Stimulated activated CD4-positive, alpha-beta T cell treated with anti-CD3 and anti-CD28 coated beads, Interleukin-4, amount 100 ng/mL, for 4 hours (primary cell): ENCODE results near the gene RAX2.
"Not testable (repeated sequence)": the region's sequence is repeated elsewhere in the genome, so short reads cannot be mapped to it uniquely, and the experiment has no call there.

ENCODE experiments used
- DNase-seq, 2 experiments: peaks; one replicate each; pipeline ENCODE4 v3.0.0-alpha.2; 2020

RAX2 gene

DNA sequence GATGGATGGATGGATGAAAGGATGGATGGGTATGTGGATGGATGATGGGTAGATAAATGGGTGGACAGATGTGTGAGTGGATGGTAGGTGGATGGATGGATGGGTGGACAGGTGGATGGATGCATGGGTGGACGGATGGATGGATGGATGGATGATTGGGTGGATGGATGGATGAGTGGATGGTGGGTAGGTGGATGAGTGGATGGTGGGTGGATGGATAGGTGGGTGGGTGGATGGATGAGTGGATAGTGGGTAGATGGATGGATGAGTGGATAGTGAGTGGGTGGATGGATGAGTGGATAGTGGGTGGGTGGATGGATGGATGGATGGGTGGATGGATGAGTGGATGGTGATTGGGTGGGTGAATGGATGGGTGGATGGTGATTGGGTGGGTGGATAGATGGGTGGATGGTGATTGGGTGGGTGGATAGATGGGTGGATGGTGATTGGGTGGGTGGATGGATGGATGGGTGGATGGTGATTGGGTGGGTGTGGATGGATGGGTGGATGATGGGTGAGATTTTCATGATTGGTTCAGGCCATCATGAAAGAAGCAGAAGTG is 4.5 kb upstream of the RAX2 start:
- no peak for DNase-seq

DNA sequence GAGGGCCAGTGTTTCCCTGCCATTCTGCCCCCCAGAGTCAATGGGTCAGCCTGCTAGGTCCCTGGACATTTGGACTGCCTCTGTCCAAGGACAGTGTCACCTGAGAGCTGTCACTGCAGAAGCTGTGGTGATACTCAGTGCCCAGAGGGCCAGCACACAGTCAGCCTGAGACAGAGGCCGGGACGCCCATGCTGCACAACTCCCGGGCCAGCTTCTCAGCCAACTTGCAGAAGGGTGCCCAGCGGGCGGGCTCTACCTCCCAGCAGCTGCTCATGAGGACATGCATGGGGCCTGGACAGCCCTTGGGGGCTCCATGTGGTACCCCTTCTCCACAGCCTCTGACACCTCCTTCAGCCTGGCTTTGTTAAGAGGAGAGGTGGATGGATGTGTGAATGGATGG is 3.8 kb upstream of the RAX2 start:
- no peak for DNase-seq

DNA sequence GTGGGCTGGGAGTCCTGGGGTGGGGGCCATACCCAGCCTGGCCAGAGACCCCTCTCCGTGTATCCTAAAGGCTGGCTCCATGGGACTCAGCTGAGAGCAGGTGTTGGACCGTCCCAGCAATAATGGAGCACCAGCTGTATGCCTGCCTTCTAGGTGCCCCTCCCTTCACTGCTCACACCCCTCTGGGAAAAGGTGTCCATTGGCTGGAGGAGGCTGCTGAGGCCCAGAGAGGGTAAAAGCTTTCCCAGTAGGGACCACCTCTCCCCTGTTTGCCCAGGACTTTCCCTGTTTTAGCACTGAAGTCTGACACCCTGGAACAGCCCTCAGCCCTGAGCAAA is 3.3 kb upstream of the RAX2 start:
- no peak for DNase-seq

DNA sequence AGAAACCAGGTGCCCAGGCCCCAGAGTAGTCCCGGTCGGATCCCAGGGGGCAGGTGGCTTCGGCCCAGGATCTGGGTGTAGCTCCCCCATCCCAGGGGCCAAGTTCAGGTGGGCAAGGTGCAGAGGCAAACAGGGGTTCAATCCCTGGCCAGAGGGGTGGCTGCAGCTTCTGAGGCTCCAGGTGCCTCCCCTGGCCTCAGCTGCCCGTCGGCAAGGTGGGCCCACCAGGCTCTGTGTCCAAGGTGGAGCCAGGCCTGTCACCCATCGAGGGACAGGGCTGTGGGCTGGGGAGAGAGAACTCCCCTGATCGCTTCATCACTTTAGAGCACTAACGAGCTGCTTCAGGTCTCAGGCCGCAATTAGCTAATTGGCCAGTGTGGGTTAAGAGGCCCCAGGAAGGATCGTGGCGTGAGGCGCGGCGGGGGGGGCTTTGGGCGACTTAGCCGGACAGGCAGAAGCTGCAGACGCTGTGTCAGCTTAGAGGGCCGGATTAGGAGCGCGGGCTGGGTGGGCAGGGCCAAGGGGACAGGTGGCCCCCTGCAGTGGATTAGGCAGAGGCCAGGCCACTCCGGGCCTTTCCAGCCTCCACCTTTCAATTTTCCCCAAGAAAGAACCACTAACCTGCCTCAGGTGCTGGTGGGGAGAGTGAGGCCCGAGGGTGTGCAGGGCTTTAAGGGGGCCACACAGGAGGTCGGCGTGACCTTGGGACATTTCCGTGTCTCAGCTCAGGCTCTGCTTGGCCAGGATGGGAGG is 2.8 kb upstream of the RAX2 start:
- no peak for DNase-seq

DNA sequence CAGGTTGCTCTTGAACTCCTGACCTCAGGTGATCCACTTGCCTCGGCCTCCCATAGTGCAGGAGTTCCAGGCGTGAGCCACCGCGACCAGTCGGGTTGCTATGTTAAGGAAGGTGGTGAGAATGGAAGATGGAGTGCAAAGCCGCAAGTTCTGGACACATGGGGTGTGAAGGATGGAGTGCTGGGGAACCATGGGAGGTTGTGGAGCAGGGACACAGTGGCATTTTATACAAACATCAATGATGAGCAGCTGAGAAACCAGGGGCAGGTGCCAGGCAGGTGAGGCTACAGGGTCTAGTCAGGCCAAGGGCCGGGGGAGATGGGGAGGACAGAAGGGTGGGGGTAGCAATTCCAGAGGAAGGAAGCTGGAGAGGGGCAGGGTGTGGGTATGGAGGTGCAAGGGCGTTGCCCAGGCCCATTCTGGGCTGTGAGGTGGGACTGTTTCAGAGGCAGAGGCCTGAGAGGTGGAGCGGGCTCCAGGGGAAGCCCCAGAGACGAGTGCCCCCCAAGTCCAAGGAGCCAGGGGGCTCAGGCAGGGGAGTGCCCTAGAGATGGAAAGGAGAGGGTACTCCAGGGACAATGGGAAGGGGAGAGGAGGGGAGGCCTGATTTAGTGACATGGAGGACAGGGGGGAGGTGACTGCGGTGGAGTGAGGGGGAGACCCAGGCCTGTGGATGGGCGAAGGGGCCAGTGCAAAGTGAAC is 1.9 kb upstream of the RAX2 start:
- no peak for DNase-seq

DNA sequence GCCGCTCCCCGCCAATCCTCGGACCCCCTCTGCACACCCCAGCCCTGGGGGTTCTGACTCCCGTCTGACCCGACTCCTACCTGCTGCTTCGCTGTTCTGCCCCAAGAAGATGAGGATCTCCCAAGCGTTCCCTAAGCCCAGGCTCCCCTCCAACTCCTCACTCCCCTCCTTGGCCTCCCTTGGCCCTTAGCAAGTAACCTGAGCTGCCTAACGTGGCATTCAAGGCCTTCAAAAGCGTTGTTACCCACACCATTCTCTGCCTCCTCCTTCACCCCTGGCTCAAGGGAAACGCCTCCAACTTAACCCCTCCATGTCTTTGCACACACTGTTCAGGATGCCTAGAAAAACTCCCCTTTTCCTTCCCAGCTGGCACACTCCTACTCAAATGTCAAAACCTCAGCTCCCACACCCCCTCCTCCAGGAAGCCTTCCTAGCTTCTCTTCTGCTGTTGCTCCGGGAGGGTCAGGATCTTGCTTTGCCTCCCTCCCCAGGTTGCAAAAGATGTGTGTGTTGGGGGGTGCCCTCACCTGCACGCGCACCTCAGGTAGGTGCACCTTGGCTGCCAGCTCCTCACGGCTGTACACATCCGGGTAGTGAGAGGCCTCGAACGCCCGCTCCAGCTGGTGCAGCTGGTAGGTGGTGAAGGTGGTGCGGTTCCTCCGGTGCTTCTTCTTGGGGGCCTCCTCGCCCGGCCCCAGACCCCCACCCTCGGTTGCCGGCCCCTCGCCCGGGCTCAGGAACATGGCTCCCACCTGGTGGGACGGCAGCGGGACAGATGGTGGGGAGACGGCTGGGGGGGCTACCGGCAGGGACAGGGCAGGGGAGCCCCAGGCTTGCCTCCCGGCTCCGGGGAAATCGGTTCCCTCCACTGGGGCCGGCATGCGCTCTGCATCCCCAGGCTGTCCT is 775 bp downstream of the RAX2 start:
- no peak for DNase-seq

DNA sequence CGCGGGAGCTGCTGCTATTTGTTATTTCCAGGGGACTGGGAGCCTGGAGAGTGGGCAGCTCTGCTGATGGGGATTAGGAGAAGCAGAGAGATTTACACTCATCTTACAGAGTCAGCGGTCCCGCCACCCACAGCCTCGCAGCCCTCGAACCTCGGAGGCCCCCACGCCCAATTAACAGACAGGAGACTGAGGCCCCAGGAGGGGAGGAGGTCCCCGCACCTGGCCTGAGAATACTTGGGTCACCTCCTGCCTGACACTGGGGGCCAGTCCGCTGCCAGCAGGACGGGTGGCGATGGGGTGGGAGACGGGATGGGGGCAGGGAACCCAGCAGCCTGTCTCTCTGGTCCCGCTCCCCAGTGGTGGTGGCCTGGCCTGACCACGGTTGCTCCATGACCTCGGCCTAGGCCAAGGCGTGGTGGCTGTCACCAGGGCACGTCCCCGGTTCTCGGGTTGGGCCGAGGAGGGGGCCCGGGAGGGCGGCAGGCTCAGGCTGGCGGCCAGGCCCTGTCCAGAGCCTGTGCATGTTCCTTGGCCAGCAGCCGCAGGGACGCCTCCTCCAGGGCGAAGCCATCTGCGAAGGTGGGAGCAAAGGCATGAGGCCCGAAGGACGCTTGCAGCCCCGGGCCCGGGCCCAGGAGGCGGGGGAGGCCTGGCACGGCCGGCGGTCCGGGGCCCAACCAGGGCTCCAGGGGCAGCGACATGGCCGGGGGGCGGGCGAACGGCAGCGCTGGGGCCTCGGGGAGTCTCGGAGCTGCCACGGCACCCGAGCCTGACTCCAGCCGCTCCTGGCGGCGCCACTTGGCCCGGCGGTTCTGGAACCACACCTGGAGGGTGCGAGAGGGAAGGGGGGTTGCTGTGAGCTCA is 1.7 kb downstream of the RAX2 start:
- DNase-seq, result no peak

DNA sequence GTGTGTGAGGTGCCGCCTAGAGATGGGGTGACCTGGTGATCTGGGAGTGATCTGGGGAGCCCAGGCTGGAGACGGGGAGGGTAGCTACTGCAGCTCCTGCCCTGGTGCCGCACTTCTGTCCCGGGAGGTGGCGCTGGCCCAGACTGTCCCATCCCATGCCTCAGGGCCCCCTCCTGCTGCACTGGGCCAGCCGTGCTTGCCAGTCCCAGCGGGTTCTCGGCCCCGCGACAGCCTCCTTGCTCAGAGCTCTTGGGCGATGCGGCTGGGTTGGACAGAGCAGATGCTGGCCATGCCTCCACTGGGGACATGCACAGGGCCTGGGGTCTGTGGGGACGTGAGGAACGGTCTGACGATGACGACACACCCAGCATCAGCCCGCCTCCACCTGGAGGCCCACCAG is 2.5 kb downstream of the RAX2 start:
- no peak for DNase-seq

DNA sequence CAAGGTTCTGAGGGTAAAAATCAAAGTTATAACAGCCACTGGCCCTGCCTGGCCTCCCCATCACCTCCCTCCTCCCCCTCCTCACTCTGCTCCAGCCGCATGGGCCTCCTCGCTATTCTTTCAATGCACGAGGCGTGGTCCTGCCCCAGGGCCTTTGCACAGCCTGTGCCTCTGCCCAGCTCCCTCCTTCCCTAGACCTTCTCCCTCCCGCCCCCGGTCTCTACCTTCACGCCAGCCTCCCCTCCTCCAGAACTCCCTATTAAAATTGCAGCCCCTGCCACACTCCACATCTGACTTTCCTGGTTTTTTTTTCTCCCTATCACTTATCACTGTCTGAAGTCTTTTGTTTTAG is 3.3 kb downstream of the RAX2 start:
- no peak for DNase-seq

DNA sequence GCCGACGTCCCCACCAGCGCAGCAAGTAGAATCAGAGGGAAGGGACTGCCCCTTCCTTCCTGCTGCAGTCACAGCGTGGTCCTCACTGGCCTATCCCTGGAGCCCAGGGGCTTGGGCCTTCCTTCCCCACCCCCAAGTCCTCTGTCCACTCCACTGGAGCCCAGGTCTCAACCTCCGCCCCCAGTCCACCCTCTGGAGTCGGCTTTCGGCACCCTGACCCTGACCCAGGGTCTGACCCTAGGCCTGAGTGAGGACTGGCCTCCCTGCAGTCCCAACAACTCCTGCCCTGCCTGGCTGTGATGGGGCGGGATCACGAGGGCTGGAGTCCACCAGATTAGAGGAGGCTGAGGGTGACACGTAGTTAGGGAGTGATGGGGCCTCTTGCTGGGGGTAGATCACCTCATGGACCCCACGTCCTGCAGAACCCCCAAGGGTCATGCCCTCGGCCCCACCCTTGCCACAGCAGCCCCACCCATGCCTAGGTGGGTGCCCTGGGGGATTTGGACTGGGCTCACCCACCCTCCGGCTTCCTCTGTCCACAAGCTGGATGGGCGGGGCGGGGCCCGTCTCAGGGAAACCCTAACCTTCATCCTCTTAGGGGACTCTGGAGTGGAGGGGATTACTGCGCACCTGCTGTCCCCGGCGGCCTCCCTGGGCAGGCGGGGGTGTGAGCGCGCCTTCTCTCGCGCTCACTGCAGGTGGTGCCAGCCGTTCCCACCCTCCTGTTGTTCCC is 3.8 kb downstream of the RAX2 start:
- no peak for DNase-seq

DNA sequence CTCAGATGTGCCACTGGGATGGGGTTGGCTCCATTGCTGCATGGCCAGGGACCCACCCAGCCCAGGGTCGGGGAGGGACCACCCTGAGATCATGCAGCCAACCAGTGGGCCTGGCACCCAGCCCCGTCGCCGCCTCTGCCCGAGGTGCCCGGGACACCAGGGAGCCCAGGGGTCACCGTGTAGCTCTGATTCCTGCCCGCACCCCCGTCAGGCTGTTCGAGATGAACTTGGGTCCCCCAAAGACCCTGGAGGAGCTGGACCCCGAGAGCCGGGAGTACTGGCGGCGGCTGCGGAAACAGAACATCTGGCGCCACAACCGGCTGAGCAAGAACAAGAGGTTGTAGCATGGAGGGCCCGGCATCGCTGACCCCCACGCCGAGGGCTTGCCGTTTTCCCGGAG is 5.0 kb downstream of the RAX2 start:
- DNase-seq, result no peak

DNA sequence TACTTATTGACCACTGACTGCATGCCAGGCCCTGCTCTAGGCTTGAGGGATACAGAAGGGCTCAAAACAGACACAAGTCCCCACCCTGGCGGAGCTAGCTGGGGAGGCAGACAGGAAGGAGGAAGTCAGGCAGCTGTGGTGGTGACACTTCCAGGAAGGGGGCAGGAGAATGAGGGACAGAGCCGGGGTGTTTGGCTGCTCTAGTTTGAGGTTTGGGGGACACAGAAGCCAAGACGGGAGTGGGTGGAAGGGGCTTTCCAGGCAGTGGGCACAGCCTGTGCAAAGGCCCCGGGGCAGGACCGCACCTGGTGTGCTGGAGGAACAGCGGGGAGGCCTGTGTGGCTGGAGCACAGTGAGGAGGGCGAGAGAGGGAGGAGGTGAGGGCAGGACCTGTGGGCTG is 5.5 kb downstream of the RAX2 start:
- no peak for DNase-seq

DNA sequence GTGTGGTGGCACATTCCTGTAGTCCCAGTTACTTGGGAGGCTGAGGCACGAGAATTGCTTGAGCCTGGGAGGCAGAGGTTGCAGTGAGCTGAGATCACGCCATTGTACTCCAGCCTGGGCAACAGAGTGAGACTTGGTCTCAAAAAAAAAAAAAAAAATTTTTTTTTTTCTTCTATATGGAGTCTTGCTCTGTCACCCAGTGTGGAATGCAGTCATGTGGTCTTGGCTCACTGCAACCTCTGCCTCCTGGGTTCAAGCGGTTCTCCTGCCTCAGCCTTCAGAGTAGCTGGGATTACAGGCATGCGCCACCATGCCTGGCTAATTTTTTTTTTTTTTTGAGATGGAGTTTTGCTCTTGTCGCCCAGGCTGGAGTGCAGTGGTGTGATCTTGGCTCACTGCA is 6.3 kb downstream of the RAX2 start:
- not testable (repeated sequence) for DNase-seq

DNA sequence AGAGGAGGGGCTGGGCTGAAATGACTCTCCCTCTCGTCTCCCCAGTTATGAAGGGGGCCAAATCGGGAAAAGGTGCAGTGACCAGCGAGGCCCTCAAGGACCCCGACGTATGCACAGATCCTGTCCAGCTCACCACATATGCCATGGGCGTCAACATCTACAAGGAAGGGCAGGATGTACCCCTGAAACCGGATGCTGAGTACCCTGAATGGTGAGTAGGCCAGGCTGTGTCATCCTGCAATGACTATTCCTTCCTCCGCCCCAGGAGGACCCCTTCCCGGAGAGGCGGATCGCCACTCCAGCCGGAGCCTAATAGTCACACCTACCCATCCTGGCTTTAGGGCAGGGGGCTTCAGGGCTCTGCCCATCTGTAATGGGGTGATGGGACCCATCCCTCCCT is 6.9 kb downstream of the RAX2 start:
- DNase-seq, result no peak

DNA sequence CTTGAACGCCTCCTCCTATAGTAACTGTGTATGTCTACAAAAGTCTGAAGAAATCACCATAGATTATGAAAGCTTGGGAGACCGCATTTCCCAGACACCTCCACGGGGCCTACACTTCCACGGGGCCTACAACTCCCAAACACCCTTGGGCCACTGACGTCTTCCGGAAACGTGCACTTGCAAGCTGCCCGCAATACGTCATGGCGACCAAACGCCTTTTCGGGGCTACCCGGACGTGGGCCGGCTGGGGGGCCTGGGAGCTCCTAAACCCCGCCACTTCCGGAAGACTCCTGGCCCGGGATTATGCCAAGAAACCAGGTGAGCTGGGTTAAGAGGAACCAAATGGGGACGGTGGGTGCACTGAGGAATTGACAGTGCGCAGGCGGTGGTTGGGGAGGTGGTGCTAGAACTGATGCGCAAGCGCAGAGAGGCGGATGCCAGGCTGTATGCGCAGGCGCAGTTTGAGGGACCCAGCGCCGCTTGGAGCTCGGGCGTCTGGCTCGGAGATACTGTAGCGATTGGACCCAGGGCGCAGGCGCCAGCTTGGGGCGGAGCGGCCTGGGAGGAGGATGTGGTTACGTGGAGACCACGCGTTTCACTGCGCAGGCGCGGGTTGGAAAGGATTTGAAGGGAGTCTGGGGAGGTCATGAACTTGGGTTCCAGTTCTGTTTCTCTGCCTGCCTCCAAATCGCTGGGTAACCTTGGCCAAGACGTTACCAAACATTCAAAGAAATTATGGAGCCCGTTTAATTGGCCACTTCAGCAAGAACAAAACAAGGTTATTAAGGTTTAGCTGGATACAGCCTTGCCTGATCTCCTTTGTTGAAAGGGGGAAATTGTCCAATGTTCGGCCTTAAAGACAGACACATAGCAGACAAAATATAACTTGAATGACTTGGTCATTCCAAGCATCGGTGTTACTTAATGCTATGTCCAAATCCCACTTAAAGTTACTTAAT is 9.2 kb downstream of the RAX2 start, which contains the start of gene MRPL54:
Gene MRPL54 (plus strand): TSS at position 182 of the 959 bp plus-strand sequence. CDS start 19 bp downstream, at position 201.
- DNase-seq, result peak; percentile 98 to 100

DNA sequence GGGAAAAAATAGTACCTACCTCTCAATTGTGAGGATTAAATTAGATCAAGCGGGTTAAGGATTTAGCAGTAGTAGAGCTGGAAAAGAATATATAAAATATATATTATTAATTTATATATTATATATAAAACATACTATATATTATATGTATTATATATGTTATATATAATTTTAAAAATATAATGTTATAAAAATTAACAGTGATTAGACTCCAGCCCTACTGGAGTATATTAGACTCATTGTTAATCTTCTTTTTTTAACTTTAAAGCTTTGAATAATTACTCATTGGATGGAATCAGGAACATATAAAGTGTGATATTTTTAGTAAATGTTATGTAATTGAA is 9.9 kb downstream of the RAX2 start:
- no peak for DNase-seq

DNA sequence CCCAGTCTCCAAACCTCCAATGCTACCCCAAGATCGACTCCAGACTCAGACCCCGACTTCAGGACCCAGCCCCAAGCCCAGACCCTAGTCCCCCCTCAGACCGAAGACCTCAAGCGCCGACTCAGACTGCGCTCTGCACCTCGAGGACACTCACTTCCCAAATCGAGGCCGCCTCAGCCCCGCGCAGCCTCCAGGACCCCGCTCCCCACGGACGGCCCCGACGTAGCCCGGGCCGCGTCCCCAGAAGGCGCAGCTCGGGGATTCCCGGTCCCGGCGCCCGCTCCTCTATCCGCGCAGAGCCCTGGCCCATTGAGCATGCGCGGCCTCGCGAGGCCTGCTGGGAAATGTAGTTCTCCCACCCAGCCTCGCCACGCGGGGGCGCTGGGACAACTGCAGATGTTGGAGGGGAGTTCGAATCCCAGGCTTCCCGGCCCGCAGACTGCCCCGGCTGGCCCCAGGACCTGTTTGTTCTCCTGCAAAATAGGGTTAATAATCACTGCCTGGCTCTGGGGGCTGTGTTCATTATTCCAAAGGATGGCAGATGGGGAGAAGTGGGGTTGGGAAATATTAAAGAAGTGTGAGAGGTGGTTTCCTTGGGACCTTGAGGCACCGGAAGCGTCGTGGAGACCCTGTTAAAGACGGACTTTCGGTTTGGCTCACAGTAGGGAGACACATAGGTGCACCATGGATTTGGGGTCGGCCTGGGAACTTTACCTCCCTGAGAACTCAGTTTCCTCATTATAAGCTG is 10.5 kb downstream of the RAX2 start, which contains the start of gene APBA3:
Gene APBA3 (minus strand): TSS at position 311 of the 748 bp plus-strand sequence. CDS start 1,428 bp downstream, outside the sequence.
- DNase-seq, result peak; percentile 93 to 97

DNA sequence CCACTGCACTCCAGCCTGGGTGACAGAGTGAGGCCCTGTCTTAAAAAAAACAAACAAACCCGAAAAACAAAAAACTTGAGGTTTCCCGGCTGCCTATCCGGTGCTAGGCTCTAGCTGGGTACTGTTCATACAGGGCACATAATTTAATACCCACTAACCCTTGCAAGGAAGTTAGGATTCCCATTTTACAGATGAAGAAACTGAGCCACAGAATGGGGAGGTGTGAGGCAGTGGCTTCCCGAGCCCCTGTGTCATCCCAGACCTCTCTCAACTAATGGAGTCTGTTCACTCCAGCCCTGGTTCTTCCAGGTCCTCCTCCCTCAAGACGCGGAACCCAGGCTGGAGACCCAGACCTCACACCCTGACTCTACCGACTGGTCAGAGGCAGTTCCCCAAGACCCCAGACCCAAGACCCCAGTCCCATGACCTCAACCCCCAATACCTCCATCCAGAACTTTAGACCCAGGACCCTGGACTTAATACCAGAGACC is 11.1 kb downstream of the RAX2 start:
- DNase-seq, result no peak

DNA sequence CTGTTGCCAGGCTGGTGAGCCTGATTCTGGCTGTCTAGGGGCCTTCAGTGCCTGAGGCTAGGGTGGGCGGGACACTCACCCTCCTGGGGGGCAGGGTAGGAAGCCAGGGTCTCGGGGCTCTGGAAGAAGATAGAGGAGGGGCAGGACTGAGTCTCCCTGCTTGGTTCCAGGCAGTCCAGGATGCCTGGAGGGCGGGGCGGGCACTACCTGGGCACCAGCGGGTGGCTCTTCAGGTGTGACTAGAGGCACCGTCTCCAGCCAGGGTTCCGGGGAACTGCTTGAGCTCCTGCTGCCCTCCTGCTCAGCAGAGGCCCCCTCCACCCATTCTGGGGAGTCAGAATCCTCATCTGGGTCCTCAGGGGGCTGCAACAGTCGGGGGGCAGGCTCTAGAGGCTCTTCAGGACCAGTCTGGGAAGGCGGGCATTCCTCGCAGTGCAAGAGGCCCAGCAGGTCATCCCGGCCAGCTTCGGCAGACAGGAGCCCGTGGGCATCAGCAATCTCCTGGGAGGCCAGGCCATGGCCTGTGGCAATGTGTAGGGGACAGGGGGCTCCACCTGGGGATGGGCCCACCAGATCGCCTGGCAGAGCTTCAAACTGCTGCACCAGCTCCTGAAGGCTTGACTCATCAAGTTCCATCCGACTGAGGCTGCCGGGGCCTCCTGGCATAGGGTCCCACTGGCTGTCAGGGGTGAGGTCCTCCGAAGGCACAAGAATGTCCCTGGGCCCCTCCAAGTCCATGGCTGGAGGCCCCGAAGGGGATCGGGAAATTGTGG is 12.4 kb downstream of the RAX2 start:
- DNase-seq, result no peak
